Bronchial epithelial cell (primary cell): ENCODE measurements around the gene CDKN2A. TPM values are rescaled to one million over a fixed set of nuclear protein-coding genes. Genes with fewer than 3 reads are reported as not detected.

Experiments
- DNase-seq: peaks from one replicate; pipeline ENCODE4 v3.0.0-alpha.2; 2010; ENCODE audit warnings: low read depth
- FAIRE-seq: peaks from 2 replicates; lab custom pipeline; 2011; peaks lifted over from hg19 to GRCh38; lab: Jason Lieb, UNC
- H3K27me3 ChIP-seq: 2 replicates; pipeline ENCODE4 v1.5.1; 2011; ENCODE audit warnings: low read length; ENCODE audit not compliant: control insufficient read depth, insufficient read depth
- H3K36me3 ChIP-seq: 2 replicates; pipeline ENCODE4 v1.5.1; 2011; ENCODE audit warnings: low read length; ENCODE audit not compliant: control insufficient read depth, insufficient read depth
- H3K4me3 ChIP-seq: 2 replicates; pipeline ENCODE4 v1.5.1; 2011; ENCODE audit warnings: mild to moderate bottlenecking, low read depth, low read length, control low read depth
- CTCF ChIP-seq: IDR thresholded peaks from 2 replicates; pipeline ENCODE4 v1.5.1; 2011; ENCODE audit warnings: mild to moderate bottlenecking, moderate library complexity, low read length, control low read depth, inconsistent platforms; ENCODE audit not compliant: insufficient read depth, severe bottlenecking
- total RNA-seq: library from RNA; depleted of rRNA; stranded (reverse); fragments of >200 nt; gene quantifications from 2 replicates; pipeline ENCODE4 v1.2.1, GENCODE V29; 2014

The CDKN2A gene
- total RNA-seq, 1 donor from 2014 or later: 1.6 TPM

- Histone ChIP-seq H3K36me3 (no peaks in the 10 kb centered on the region), H3K4me3 (no peak overlapping the region), H3K27me3 (no peaks in the 10 kb centered on the region)
- TF ChIP-seq CTCF: no peak
- DNase-seq: peak; percentile 65
- no peak for FAIRE-seq
Measured at GRCh38 chr9:22039258-22039657, 45.1 kb upstream of the CDKN2A start.

- peak; percentile 84 for DNase-seq
- TF ChIP-seq CTCF: peak; percentile 15
- Histone ChIP-seq H3K36me3 (no peaks in the 10 kb centered on the region), H3K4me3 (no peak overlapping the region), H3K27me3 (no peaks in the 10 kb centered on the region)
- no peak for FAIRE-seq
Measured at GRCh38 chr9:22037954-22038690, 43.9 kb upstream of the CDKN2A start.

- H3K36me3 ChIP-seq: no peaks in the 10 kb centered on the region
- DNase-seq: peak; percentile 96
- H3K27me3 ChIP-seq: no peaks in the 10 kb centered on the region
- peak; percentile 52 for FAIRE-seq
- TF ChIP-seq CTCF: no peak
- H3K4me3 ChIP-seq: no peak overlapping the region
Measured at GRCh38 chr9:22036866-22037626, 42.9 kb upstream of the CDKN2A start.

- TF ChIP-seq CTCF: no peak
- H3K4me3 ChIP-seq: no peak overlapping the region
- no peaks in the 10 kb centered on the region for H3K27me3 ChIP-seq
- FAIRE-seq: no peak
- no peak for DNase-seq
- no peaks in the 10 kb centered on the region for H3K36me3 ChIP-seq
Measured at GRCh38 chr9:22035591-22036011, 41.4 kb upstream of the CDKN2A start.

GRCh38 chr9:22033012-22033630, 38.9 kb upstream of the CDKN2A start:
- no peak for FAIRE-seq
- Histone ChIP-seq H3K27me3 (no peaks in the 10 kb centered on the region), H3K4me3 (no peak overlapping the region), H3K36me3 (no peaks in the 10 kb centered on the region)
- TF ChIP-seq CTCF: no peak
- peak; percentile 95 for DNase-seq
